Raji (cell line): ENCODE measurements around the gene SCIN.

Experiments used
- POLR2A ChIP-seq: IDR thresholded peaks from 2 replicates; pipeline ENCODE4 v1.6.1; 2011; ENCODE audit warnings: low read depth, low read length, control low read depth; ENCODE audit not compliant: insufficient read depth

The SCIN gene

DNA sequence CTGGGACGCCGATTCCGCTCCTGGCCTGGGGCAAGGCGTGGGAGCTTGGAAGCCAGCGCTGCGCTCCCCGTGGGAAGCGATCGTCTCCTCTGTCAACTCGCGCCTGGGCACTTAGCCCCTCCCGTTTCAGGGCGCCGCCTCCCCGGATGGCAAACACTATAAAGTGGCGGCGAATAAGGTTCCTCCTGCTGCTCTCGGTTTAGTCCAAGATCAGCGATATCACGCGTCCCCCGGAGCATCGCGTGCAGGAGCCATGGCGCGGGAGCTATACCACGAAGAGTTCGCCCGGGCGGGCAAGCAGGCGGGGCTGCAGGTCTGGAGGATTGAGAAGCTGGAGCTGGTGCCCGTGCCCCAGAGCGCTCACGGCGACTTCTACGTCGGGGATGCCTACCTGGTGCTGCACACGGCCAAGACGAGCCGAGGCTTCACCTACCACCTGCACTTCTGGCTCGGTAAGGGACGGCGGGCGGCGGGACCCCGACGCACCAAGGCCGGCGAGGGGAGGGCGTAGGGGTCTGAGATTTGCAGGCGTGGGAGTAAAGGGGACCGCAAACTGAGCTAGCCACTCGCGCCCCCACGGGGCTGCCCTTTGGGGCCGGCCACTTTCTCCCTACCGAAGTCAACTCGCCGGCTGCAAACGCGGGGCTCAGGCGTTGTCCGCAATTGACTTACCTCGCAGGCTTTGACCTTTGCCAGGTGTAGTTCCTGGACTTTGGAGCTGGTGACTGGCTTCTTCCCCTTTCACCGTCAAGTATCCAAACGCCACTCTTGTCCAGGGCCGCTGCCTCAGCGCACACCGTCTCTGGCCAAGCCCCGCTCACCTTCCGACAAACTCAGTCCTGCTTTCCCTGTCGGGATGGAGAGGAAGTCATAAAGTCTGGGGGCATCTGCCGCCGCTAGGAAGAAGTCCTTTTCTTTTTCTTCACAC, at the start of gene SCIN:
SCIN (plus strand) TSS at position 187 of the 928 bp plus-strand sequence; CDS start at position 254, 67 bp downstream.
- TF ChIP-seq POLR2A = no peak

DNA sequence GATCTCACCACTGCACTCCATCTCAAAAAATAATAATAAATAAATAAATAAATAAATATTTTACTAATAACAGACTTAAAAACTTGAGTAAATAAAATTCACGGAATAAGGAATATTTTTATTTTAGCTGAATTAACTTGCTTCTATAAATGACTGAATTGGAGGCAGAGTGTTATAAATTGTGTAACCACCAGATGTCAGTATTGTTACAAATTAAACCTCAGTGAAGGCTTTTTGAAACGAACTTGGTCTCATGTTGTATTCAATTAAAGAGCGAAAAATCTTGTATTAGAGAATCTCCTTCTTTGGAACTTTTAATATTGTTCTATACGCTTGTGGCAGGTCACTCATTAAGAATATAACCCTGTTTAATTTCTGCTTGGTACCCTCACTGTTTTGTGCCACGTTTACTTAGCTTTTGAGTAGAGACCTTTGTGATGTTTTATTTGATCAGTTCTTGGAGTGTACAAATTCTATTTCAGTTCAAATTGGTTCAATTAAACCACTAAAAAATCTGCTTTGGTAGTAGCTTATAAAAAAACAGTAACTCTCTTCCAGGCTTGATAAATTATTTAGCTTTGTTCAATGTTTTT, 45.6 kb upstream of the SCIN start:
- TF ChIP-seq POLR2A = no peak

DNA sequence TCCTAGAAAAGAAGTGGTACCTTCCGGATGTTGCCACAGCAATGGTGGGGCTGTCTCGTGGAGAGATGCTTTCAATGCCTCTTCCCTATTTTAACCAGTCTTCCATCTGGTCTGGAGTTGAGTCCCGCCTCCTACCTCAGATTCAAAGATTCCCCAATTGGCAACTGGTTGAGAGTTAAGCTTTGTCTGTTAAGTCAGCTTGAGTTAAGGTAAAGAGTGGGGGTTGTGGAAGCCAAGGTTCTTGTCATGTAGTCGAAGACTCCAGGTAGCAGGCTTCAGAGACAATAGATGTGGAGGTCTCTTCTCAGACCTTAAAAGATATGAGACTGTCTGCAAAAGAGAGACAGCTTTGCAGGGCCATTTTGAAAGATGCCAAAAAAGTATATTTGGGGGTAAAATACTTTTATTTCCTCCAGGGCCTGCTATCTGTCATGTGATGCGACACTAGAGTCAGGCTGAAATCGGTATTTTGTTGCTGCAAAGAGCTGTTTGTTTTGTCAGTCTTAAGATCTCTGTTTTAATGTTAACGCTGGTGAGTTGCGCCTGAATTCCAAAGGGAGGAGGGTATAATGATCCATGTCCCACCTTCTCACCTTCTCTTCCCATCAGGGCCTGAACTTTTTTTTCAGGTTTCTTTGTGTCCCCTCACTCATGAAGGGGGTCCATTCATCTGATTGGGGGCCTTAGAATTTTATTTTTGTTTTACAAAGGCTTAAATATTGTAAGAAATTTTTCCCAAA, 40.4 kb upstream of the SCIN start:
- no peak for TF ChIP-seq POLR2A

DNA sequence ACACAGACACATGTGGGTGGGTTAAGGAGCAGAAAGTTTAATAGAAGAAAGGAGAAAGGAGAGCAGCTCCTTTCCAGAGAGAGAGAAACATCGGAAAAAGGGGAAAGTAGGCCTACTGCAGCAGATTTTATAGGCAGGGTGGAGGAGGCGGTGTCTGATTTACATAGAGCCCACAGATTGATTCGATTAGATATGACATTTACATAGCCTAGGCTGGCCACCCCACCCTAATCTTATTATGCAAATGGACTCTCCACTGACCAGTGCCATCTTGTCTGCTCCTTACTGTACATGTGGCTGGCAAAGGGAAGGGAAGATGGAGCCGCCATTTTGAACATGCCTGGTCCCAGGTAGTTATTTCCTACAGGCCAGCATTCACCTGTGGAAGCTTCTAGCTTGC, 38.7 kb upstream of the SCIN start:
- TF ChIP-seq POLR2A = no peak

DNA sequence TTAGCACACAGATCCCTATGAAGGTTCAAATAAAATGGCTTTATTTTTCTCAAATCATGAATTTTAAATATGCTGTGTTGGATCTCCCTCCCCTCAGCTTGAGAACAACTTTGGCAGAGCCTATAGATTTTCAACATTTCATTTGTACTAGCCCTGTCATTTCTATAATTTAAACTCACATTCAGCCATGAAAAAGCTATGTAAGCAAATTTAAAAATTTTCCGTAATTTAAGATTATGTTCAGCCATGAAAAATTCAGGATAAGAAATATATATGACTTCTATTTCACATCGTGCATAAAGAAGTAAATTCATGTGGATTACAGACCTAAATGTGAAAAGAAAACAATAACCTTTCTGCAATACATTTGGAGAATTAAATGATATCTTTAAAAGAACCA, 36.5 kb upstream of the SCIN start:
- TF ChIP-seq POLR2A = no peak

DNA sequence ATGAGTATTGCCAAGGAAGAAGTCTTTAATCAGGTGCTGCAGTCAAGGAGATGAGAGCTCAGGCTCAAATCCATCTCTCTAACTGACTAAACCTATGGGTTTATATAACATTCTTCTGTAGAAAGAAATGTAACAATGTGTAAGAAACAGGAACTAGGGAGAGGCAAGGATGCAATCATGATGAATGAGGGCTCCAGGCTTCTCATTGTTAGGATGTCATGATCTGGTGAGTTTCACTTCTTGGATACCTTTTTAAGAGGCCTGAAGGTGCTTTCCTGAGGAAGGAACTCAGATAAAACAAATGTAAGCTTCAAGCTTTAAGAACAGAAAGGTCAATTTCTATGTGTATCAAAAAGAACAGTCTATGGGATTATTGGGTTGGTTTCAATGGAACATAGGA, 30.8 kb upstream of the SCIN start:
- TF ChIP-seq POLR2A = no peak

DNA sequence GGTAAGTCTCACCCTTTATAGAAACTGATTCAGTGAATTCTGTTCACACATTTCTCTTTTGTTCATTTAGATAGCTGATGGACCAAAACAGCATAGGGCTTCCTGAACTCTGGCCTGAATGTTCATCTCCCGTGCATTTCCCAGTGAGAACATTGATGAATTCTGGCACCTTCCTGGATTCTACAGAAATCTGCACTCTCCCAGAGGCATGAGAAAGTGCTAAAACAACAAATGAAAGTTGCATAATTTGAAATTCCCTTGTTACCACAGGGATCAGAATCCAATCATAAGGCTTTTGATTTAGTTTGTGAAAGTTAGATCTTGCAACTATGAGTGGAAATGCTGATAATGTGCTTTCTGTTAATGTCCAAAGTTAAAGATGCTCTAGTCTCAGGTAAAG, 29.7 kb upstream of the SCIN start:
- TF ChIP-seq POLR2A = no peak

DNA sequence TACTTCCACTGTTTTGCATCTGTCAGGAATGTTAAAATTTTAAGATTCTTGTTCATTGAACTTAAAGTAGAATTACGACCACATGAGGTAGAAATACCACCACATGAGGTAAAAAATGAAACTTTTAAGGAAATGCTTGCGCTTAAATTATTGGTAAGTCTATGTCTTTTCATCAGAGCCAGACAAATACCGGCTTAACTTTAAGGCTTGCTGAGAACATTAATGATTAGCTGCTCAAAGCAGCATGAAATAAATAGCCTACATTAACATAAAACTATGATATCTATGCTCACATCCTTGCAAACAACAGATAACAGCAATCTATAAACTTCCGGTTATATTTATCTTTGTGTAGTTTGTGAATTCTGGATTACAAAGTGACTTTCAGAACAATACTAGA, 26.9 kb upstream of the SCIN start:
- TF ChIP-seq POLR2A = no peak

DNA sequence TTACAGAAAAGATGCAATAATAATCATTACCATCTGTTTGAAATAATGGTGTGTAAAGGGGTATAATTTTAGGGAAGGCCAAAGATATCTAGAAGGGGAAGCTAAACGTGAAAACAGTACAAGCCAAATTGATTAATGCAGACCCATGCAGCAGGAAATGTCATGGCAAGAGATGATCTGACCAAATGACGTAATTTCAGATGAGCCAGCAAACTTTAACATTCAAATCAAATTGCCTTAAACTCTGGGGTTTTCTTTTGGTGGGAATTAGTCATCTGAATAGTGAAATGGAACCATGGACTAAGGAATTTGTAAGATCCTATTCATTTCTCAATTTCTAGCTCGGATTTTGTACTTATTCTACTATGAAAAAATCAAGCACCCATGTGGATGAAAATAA, 21.4 kb upstream of the SCIN start:
- no peak for TF ChIP-seq POLR2A

DNA sequence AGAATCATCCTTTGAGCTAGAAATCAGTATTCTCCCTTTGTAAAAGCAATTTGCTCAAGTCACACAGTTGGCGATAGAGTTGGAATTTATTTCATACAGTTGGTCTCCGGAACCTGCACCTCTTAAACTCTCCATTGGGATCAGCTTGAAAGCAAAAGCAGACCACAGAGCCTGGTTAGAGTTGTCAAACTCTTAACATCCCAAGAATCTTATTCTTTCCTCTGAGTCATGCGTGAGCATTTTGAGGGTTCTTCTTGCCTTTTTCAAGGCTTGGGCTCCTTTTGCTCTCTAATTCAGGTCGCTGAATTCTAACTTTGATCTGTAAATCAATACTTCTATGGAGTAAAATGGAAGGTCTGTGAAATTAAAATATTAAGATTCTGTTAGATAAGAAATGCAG, 19.6 kb upstream of the SCIN start:
- TF ChIP-seq POLR2A = no peak

DNA sequence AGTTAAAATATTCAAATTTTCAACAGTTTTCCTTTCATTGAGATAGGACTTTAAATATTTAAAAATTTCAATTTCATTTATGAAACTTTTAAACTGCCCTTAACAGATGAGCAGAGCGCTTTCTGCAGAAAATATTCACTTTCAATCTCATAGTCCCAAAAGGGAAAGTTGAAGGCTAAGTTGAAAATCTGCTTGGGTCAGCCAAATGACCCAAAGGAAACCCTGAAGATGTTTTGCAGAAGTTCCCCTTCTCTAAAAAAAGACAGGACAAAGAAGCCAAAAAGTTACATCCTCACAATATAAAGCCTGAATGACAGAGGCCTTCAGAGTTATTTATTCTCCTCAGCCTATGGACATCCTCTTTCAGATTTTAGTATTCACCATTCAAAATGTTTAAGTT, 17.6 kb upstream of the SCIN start:
- TF ChIP-seq POLR2A = no peak

DNA sequence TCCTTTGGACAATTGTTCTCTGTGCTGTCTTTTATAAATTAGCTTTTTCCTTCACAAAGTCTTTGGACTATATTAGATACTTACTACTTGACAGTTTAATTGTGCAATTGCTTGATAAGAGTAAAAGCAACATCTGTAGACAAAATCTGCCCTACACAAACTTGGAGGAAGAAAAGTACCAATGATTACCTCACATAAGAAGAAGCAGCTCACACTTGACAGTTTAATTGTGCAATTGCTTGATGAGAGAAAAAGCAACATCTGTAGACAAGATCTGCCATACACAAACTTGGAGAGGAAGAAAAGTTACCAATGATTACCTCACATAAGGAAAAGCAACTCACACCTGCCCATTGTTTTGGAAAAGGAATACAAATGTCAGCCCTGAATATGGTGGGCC, 17.1 kb upstream of the SCIN start:
- no peak for TF ChIP-seq POLR2A

DNA sequence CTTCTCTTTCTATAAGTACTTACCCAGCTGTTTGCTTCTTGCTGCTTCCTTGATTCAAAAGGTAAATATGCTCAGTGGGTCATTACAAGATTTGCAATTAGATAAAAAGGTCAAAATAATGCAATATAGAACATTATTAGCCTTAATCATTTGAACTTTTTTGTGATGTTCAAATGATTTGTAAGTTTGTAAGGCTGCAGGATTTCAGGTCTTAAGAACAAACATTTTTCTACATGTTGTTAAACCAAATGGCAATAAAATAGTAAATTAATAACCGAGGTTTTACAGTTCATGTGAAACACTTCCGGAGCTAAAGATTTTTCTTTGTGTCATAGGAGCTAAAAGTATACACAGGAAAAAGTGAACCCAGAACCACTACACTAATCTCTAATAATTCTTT, 16.2 kb upstream of the SCIN start:
- TF ChIP-seq POLR2A = no peak

DNA sequence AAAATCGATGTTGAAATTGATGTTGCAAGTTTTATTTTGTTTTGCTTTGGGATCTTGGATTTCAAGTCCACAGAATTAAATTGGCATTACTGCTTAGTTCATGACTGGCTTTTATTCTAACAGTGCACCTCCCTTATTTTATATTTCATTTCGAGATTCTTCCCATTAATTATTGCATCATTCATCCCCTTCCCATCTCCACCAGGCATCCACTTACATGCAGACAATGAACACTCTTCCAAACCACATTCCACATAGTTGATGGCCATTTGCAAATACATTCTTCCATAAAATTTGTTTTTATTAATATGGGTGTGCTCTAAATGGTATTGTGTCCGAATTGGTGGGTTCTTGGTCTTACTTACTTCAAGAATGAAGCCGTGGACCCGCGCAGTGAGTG, 15.6 kb upstream of the SCIN start:
- TF ChIP-seq POLR2A = no peak

DNA sequence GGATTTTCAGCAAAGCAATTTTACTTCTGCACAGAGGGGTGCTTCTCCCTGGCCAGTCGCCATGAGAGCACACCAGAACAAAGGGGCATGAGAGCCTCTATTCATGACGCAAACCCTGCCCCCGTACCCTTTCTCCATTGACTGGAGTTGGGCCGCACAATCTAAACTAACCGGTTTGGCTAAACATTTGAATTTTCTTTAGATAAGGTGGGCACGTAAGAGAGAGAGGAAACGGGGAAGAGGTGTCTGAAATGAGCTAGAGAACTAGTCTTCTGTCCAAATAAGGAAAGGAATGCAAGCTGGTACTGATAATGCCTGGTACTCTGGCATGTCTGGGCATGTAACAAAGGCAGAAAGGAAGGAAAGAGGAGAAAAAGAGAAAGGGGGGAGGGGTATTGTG, 13.2 kb upstream of the SCIN start:
- no peak for TF ChIP-seq POLR2A
